Transverse colon (tissue), 4 donors: ENCODE data around the gene P2RX6. TPM values are rescaled to one million over a fixed set of nuclear protein-coding genes. Genes with fewer than 3 reads are reported as not detected.

ENCODE experiments used
- DNase-seq: peaks from one replicate; pipeline ENCODE4 v3.0.0-alpha.2; 2019
- H3K27ac ChIP-seq, 4 donors: fragments of 200-600 bp; sonication (generic); 2 replicates each; pipeline ENCODE4 v1.5.1; 2016 to 2018; ENCODE audit warnings: inconsistent platforms in 4 of 4
- H3K27me3 ChIP-seq: fragments of 200-600 bp; sonication (generic); 2 replicates; pipeline ENCODE4 v1.5.1; 2017; ENCODE audit warnings: inconsistent platforms
- H3K36me3 ChIP-seq, 4 donors: fragments of 200-600 bp; sonication (generic); 2 replicates each; pipeline ENCODE4 v1.5.1; 2017 to 2019; ENCODE audit warnings: inconsistent platforms in 4 of 4
- H3K4me1 ChIP-seq, 4 donors: fragments of 200-600 bp; sonication (generic); 2 replicates each; pipeline ENCODE4 v1.5.1; 2017 to 2020; ENCODE audit warnings: inconsistent platforms in 4 of 4
- H3K4me3 ChIP-seq, 4 donors: fragments of 200-600 bp; sonication (generic); 1 replicate in 1 of 4; 2 replicates in 3 of 4; pipeline versions ENCODE4 v1.5.1 to v1.6.1; 2017 to 2019; ENCODE audit warnings: inconsistent platforms in 4 of 4
- H3K9me3 ChIP-seq, 2 donors: fragments of 200-600 bp; sonication (generic); 2 replicates each; pipeline ENCODE4 v1.5.1; 2017 to 2019; ENCODE audit warnings: inconsistent platforms in 2 of 2
- CTCF ChIP-seq, 5 experiments: fragments of 200-600 bp in 3 of 5; fragments of 450-650 bp in 2 of 5; sonication (generic) in 3 of 5; IDR thresholded peaks; 1 replicate in 2 of 5; 2 replicates in 3 of 5; pipeline ENCODE4 v1.5.1; 2016 to 2017; ENCODE audit warnings: antibody characterized with exemption in 5 of 5, inconsistent platforms in 3 of 5, mild to moderate bottlenecking in 2 of 5, moderate library complexity in 1 of 5
- EP300 ChIP-seq: sonication (generic); formaldehyde crosslinking; IDR thresholded peaks from one replicate; pipeline ENCODE4 v1.6.1; 2017; ENCODE audit warnings: antibody characterized with exemption, low read depth
- POLR2A ChIP-seq: fragments of 450-650 bp; IDR thresholded peaks from one replicate; pipeline ENCODE4 v1.6.1; 2016; ENCODE audit warnings: antibody characterized with exemption, mild to moderate bottlenecking, moderate library complexity
- POLR2AphosphoS5 ChIP-seq, 3 donors: sonication (generic); formaldehyde crosslinking; IDR thresholded peaks; one replicate each; pipeline ENCODE4 v1.6.1; 2016; ENCODE audit warnings: antibody characterized with exemption in 3 of 3
- WGBS, 2 donors: methylation state at CpG; one replicate each; pipeline ENCODE4 v1.1.5; 2018; ENCODE audit warnings: low coverage in 1 of 2; 5-methylcytosine and 5-hydroxymethylcytosine counted together
- in situ Hi-C, 4 donors: fragments of 200-750 bp; cut with MboI; loops; one replicate each; pipeline versions ENCODE4 v1.15.0 to v1.15.1; 2017; ENCODE audit warnings: low sequenced_read_pairs in 3 of 4, low pct_ligation_motif_present in 1 of 4, low pct_unique_long_range_greater_than_20kb in 1 of 4
- intact Hi-C: fragments of 100-400 bp; cut with DNase I; formaldehyde crosslinking; loops from one replicate; pipeline ENCODE4 v1.15.1; 2023; ENCODE audit warnings: low total_unique reads
- small RNA-seq, 4 donors: library from RNA; depleted of rRNA; stranded (forward); fragments of <200 nt; gene quantifications; one replicate each; pipeline ENCODE3, GENCODE V24; 2016
- total RNA-seq, 4 donors: library from RNA; depleted of rRNA; stranded (reverse); fragments of >200 nt; gene quantifications; one replicate each; pipeline ENCODE4 v1.1.0, GENCODE V29; 2016

The P2RX6 gene
- total RNA-seq, 4 donors from 2014 or later = 0.40 to 1.7 (median 0.82) TPM; not detected in 1

GRCh38 chr22:21076912-21077625, 62.1 kb downstream of the P2RX6 start:
- no peak overlapping the region for H3K27ac ChIP-seq
- in situ Hi-C loops = loop anchor here in 2 of 4 donors (25.0 kb wide), 2 partner anchors 190 to 510 kb away; no protein-coding TSS in a partner anchor
- H3K27me3 ChIP-seq = no peaks in the 10 kb centered on the region
- H3K36me3 ChIP-seq = no peaks in the 10 kb centered on the region
- H3K4me1 ChIP-seq = no peaks in the 10 kb centered on the region
- 83 to 84% methylated on average over 7 to 21 of the region's 21 CpGs for WGBS, 2 donors
- intact Hi-C loops = loop anchor here (10.0 kb wide), 1 partner anchor 52 kb away; no protein-coding TSS in a partner anchor
- no peak for DNase-seq
- TF ChIP-seq POLR2A (no peak), EP300 (no peak), POLR2AphosphoS5 (IDR thresholded peaks at IDR 0.05) (no peak), CTCF (IDR thresholded peaks at IDR 0.05) (no peak)
- H3K4me3 ChIP-seq = no peak overlapping the region
- no peaks in the 10 kb centered on the region for H3K9me3 ChIP-seq

Small RNAs within 50 kb of the gene (small RNA-seq; reads per million reads assigned to genes)
- gene MIR649 = 0 reads per million in 4 donors

Other genes starting within 250 kb of the P2RX6 start
- not detected for gene SERPIND1, start 241.1 kb upstream of the P2RX6 start, total RNA-seq
- gene PI4KA, start 156.4 kb upstream of the P2RX6 start, total RNA-seq = 100 to 1,000 TPM in 2 of 4 donors, 10 to 100 TPM in 2; 90.8 to 126 (median 109) TPM
- 10 to 100 TPM in 3 of 4 donors, 1 to 10 TPM in 1; 8.0 to 25.5 (median 20.3) TPM for gene SNAP29, start 156.2 kb upstream of the P2RX6 start, total RNA-seq
- 10 to 100 TPM; 37.0 to 56.7 (median 48.6) TPM for gene CRKL, start 97.8 kb upstream of the P2RX6 start, total RNA-seq
- 100 to 1,000 TPM; 112 to 150 (median 126) TPM for gene AIFM3, start 47.9 kb upstream of the P2RX6 start, total RNA-seq
- 10 to 100 TPM; 40.2 to 90.5 (median 59.3) TPM for gene LZTR1, start 32.9 kb upstream of the P2RX6 start, total RNA-seq
- gene THAP7, start 13.0 kb upstream of the P2RX6 start, total RNA-seq = 10 to 100 TPM; 27.0 to 51.5 (median 32.7) TPM
- gene SLC7A4, start 17.4 kb downstream of the P2RX6 start, total RNA-seq = 1 to 10 TPM in 1 of 4 donors, under 1 TPM in 1, not detected in 2; 0.64 to 4.1 TPM
- gene LRRC74B, start 30.8 kb downstream of the P2RX6 start, total RNA-seq = not detected